ENCODE results near the gene C2CD3.

DNA sequence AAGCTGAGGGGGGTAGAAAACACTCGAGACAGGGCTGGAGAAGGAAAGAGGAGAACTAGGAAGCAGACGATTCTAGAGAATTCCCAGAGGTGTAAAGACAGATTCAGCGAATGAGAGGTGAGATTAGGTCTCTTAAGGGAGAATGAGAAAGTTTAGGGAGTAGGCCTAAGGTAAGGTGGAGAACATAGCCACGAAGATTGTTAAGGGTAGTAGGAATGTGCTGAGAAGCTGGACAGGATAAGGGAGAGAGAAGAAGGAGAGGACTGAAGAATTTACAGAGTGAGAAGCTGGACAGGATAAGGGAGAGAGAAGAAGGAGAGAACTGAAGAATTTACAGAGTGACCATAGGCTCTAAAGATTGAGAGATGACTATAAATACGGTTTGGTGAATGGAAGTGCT, 1.2 kb upstream of the C2CD3 start:
- no peak for TF ChIP-seq CTCF (IDR thresholded peaks at IDR 0.05; ENCODE audit: insufficient read depth, low read length)
- TF ChIP-seq, protein P1, sequence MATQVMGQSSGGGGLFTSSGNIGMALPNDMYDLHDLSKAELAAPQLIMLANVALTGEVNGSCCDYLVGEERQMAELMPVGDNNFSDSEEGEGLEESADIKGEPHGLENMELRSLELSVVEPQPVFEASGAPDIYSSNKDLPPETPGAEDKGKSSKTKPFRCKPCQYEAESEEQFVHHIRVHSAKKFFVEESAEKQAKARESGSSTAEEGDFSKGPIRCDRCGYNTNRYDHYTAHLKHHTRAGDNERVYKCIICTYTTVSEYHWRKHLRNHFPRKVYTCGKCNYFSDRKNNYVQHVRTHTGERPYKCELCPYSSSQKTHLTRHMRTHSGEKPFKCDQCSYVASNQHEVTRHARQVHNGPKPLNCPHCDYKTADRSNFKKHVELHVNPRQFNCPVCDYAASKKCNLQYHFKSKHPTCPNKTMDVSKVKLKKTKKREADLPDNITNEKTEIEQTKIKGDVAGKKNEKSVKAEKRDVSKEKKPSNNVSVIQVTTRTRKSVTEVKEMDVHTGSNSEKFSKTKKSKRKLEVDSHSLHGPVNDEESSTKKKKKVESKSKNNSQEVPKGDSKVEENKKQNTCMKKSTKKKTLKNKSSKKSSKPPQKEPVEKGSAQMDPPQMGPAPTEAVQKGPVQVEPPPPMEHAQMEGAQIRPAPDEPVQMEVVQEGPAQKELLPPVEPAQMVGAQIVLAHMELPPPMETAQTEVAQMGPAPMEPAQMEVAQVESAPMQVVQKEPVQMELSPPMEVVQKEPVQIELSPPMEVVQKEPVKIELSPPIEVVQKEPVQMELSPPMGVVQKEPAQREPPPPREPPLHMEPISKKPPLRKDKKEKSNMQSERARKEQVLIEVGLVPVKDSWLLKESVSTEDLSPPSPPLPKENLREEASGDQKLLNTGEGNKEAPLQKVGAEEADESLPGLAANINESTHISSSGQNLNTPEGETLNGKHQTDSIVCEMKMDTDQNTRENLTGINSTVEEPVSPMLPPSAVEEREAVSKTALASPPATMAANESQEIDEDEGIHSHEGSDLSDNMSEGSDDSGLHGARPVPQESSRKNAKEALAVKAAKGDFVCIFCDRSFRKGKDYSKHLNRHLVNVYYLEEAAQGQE (IDR thresholded peaks at IDR 0.05; ENCODE audit: insufficient replicate concordance, low read depth) = no peak
- TF ChIP-seq POLR2AphosphoS5 (IDR thresholded peaks at IDR 0.05; ENCODE audit: low read depth) = no peak
- no peak for TF ChIP-seq SPI1 (IDR thresholded peaks at IDR 0.05; ENCODE audit: borderline replicate concordance, low read depth)

Measured in HL-60 (cell line).